Right lobe of liver (tissue), 6 donors: Measurements from ENCODE around the gene SPON1. TPM values are rescaled to one million over a fixed set of nuclear protein-coding genes. Genes with fewer than 3 reads are reported as not detected.
A peak's percentile ranks its signal among the peaks of the same experiment; 100 is the strongest.

Experiments
- ATAC-seq, 4 donors: fragments of 200-7000 bp; cut with Tn5 transposase; one replicate each; pipeline ENCODE4 v1.9.1; 2020; ENCODE audit warnings: mild to moderate bottlenecking in 4 of 4, moderate library complexity in 4 of 4
- DNase-seq, 3 donors: peaks; one replicate each; pipeline ENCODE4 v3.0.0-alpha.2; 2020
- H3K27ac ChIP-seq, 3 donors: fragments of 200-600 bp; one replicate each; pipeline ENCODE4 v1.8.0; 2022
- H3K27me3 ChIP-seq, 2 donors: fragments of 200-600 bp; one replicate each; pipeline ENCODE4 v1.8.0; 2022
- H3K36me3 ChIP-seq, 4 donors: fragments of 200-600 bp; sonication (generic) in 1 of 4; one replicate each; pipeline versions ENCODE4 v1.5.1 to v1.8.0; 2017 to 2022; ENCODE audit warnings: control low read depth in 1 of 4
- H3K4me1 ChIP-seq, 4 donors: fragments of 200-600 bp; sonication (generic) in 1 of 4; one replicate each; pipeline versions ENCODE4 v1.5.1 to v1.8.0; 2017 to 2022; ENCODE audit warnings: control low read depth in 1 of 4
- H3K4me3 ChIP-seq, 3 donors: fragments of 200-600 bp; one replicate each; pipeline ENCODE4 v1.8.0; 2022
- H3K9me3 ChIP-seq, 4 donors: fragments of 200-600 bp; sonication (generic) in 1 of 4; one replicate each; pipeline versions ENCODE4 v1.5.1 to v1.8.0; 2017 to 2022; ENCODE audit warnings: control low read depth in 1 of 4
- POLR2A ChIP-seq: fragments of 450-650 bp; IDR thresholded peaks from one replicate; pipeline ENCODE4 v1.6.1; 2017; ENCODE audit warnings: antibody characterized with exemption, mild to moderate bottlenecking
- WGBS: methylation state at CpG from one replicate; pipeline ENCODE4 v1.1.6; 2018; ENCODE audit warnings: low coverage, low lambda C conversion rate; ENCODE audit not compliant: insufficient coverage; ENCODE audit errors: missing lambda C conversion rate; 5-methylcytosine and 5-hydroxymethylcytosine counted together
- intact Hi-C, 2 donors: fragments of 100-400 bp; cut with DNase I; formaldehyde crosslinking; loops; one replicate each; pipeline versions ENCODE4 v1.11.2 to v1.14.1; 2022
- total RNA-seq, 6 experiments: library from RNA; depleted of rRNA in 2 of 6; stranded (reverse); fragments of >200 nt in 2 of 6; fragmentation: NEBNext Ultra II Directional in 3 of 6; extraction: Animal tissue kit (Norgen Biotek cat#: 25700) in 3 of 6; gene quantifications; one replicate each; pipeline versions ENCODE4 v1.1.0 to v1.2.4, GENCODE V29; 2016 to 2023
- TF ChIP-seq, protein P1 (sequence below), 4 donors: fragments of 200-600 bp in 3 of 4; fragments of 450-650 bp in 1 of 4; IDR thresholded peaks; one replicate each; pipeline versions ENCODE4 v1.5.1 to v1.8.0; 2016 to 2022; ENCODE audit warnings: antibody characterized with exemption in 4 of 4, mild to moderate bottlenecking in 2 of 4
- donor health status: DM: no; HTN: yes; CAD: no.
- donor health status: DM: no; HTN: no; CAD: no.
- donor health status: DM: no; HTN: no; CAD: no.
- donor health status: DM: no; HTN: yes; CAD: no.
- donor health status: DM: no; HTN: yes; CAD: no.

SPON1 gene
- total RNA-seq, 6 experiments from 2014 or later, result 0.51 to 2.4 (median 1.6) TPM

DNA sequence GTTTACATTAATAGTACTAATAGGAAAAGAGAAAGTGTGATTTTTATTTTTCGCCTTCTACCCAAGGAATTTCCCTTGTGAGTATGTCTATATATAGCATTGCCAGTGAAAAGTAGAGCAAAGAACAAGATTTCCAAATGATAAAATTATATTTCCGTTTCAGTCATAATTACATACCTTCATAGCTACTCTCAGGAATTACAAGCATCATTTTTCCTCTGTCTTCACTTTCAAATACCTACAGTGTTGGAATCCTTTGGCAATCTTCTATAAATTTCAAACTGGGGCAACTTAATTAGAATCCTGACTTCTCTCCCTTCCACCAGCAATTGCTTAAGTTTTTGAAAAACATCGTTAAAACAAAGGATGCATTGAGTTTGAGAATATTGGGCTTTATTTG lies 35.5 kb upstream of the SPON1 start:
- Histone ChIP-seq H3K4me1 (peaks cover 0 to 4% (median 0%) of the 10 kb centered on the region in 4 donors), H3K27ac (no peak overlapping the region), H3K36me3 (no peaks in the 10 kb centered on the region), H3K9me3 (no peaks in the 10 kb centered on the region), H3K4me3 (no peak overlapping the region), H3K27me3 (no peaks in the 10 kb centered on the region)
- TF ChIP-seq, protein P1, sequence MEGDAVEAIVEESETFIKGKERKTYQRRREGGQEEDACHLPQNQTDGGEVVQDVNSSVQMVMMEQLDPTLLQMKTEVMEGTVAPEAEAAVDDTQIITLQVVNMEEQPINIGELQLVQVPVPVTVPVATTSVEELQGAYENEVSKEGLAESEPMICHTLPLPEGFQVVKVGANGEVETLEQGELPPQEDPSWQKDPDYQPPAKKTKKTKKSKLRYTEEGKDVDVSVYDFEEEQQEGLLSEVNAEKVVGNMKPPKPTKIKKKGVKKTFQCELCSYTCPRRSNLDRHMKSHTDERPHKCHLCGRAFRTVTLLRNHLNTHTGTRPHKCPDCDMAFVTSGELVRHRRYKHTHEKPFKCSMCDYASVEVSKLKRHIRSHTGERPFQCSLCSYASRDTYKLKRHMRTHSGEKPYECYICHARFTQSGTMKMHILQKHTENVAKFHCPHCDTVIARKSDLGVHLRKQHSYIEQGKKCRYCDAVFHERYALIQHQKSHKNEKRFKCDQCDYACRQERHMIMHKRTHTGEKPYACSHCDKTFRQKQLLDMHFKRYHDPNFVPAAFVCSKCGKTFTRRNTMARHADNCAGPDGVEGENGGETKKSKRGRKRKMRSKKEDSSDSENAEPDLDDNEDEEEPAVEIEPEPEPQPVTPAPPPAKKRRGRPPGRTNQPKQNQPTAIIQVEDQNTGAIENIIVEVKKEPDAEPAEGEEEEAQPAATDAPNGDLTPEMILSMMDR (IDR thresholded peaks at IDR 0.05), result no peak
- TF ChIP-seq POLR2A, result no peak
- 86% methylated on average over 3 of the region's 3 CpGs for WGBS
- DNase-seq (no peak), ATAC-seq (no peak)
- intact Hi-C loops, result no loop called here

DNA sequence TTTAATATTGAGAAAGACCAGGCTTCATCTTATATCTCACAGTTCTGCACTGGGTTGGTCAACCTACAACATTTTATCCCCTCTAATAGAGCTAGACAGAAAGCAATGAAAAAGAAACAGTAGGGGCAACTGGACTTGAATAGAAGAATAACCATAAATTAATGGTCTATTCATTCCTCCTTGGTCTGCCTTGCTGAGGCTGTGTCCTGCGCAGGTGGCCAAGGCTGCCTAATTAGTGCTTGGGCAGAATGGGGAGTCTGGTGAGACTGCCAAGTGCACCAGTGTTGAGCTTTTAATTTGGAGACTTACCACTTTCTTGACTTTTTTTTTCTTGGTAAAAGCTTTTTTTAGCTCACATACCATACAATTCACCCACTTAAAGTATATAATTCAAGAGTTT lies 35.0 kb upstream of the SPON1 start:
- TF ChIP-seq, protein P1 (IDR thresholded peaks at IDR 0.05), result no peak
- TF ChIP-seq POLR2A, result no peak
- no peaks in the 10 kb centered on the region for H3K36me3 ChIP-seq
- WGBS, result 100% methylated on average over 1 of the region's 1 CpG
- intact Hi-C loops, result no loop called here
- no peak for DNase-seq
- peaks cover 0 to 4% (median 0%) of the 10 kb centered on the region in 4 donors for H3K4me1 ChIP-seq
- H3K9me3 ChIP-seq, result no peaks in the 10 kb centered on the region
- no peak for ATAC-seq
- no peak overlapping the region for H3K27ac ChIP-seq
- H3K4me3 ChIP-seq, result no peak overlapping the region
- H3K27me3 ChIP-seq, result no peaks in the 10 kb centered on the region

DNA sequence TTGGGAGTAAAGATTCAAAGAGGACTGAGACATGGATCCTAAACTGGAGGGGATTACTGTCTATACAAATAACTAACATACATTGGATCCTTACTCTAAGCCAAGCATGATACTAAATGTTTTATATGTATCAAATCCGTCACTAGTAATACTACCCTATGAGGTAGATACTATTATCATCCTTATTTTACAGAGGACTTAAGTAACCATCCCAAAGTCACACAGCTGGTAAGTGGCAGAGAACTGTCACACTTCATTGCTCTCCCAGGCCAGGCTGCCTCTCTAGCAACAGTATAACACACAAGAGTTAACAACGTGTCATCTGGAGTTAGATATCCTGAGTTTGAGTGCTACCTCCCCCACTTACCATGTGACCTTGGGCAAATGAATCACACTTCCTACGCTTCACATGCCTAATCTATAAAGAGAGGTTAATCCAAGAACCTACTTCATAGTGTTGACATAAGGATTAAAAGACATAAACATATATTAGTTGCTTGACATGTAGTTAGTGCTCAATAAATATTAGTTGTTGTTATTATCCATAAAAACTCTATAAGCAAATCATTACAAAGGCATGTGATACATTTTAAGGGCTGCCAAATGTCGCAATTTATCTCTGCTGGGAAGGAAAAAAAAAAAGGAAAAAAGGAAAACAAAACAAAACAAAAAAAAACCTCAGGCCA lies 33.8 kb upstream of the SPON1 start:
- Histone ChIP-seq H3K4me3 (no peak overlapping the region), H3K9me3 (no peaks in the 10 kb centered on the region), H3K36me3 (no peaks in the 10 kb centered on the region), H3K4me1 (peaks cover 0 to 4% (median 0%) of the 10 kb centered on the region in 4 donors), H3K27ac (no peak overlapping the region), H3K27me3 (no peaks in the 10 kb centered on the region)
- TF ChIP-seq, protein P1 (IDR thresholded peaks at IDR 0.05), result no peak
- TF ChIP-seq POLR2A, result no peak
- ATAC-seq (peak; percentile 22 to 90 (median 62)), DNase-seq (no peak)
- intact Hi-C loops, result no loop called here
- 33% methylated on average over 4 of the region's 4 CpGs for WGBS

DNA sequence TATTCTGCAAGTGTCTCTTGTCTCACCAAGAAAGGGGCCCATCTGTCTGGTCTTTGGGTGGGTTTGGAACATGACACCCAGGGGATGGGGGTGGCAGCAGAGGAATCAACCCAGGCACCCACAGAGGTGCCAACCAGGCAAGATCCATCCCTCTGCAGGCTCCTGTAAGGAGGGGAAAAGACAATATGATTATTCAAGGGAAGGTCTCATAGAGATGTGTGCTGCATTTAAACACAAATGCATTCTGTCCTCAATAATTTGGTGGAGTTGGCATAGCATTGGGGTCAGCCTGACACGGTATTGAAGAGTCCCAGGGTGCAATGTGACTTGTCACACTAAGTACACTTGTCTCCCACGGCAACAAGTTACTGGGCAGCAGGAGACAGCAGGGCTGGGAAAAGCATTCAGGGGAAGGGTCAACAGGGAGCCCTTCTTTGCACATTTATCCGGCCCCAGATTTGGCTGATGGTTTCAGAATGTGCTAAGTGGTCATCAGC lies 33.1 kb upstream of the SPON1 start:
- intact Hi-C loops, result no loop called here
- Histone ChIP-seq H3K4me1 (peaks cover 0 to 4% (median 0%) of the 10 kb centered on the region in 4 donors), H3K27me3 (no peaks in the 10 kb centered on the region), H3K27ac (no peak overlapping the region), H3K9me3 (no peaks in the 10 kb centered on the region), H3K4me3 (no peak overlapping the region), H3K36me3 (no peaks in the 10 kb centered on the region)
- no peak for TF ChIP-seq POLR2A
- TF ChIP-seq, protein P1 (IDR thresholded peaks at IDR 0.05), result no peak
- WGBS, result 46% methylated on average over 2 of the region's 3 CpGs
- ATAC-seq (no peak), DNase-seq (no peak)
